AG09309 (cell line): ENCODE measurements around the gene USP37.
A peak's percentile ranks its signal among the peaks of the same experiment; 100 is the strongest.

ENCODE experiments used
- DNase-seq: peaks from one replicate; pipeline ENCODE4 v3.0.0-alpha.2; 2010; ENCODE audit warnings: low read depth
- H3K4me3 ChIP-seq: 2 replicates; pipeline ENCODE4 v1.5.1; 2011; ENCODE audit warnings: mild to moderate bottlenecking, low read depth, low read length, moderate library complexity; ENCODE audit not compliant: control insufficient read depth
- CTCF ChIP-seq: IDR thresholded peaks from 2 replicates; pipeline ENCODE4 v1.5.1; 2011; ENCODE audit warnings: mild to moderate bottlenecking, low read depth, low read length, inconsistent platforms; ENCODE audit not compliant: insufficient read depth, control insufficient read depth; ENCODE audit errors: missing control alignments

The USP37 gene

GRCh38 chr2:218402911-218403411 lies 165.2 kb downstream of the USP37 start:
- no peak for DNase-seq
- no peak for TF ChIP-seq CTCF
- no peak overlapping the region for H3K4me3 ChIP-seq

- TF ChIP-seq CTCF = no peak
- no peak for DNase-seq
- no peak overlapping the region for H3K4me3 ChIP-seq
These were observed 165.7 kb downstream of the USP37 start for GRCh38 chr2:218402491-218402901.

DNA sequence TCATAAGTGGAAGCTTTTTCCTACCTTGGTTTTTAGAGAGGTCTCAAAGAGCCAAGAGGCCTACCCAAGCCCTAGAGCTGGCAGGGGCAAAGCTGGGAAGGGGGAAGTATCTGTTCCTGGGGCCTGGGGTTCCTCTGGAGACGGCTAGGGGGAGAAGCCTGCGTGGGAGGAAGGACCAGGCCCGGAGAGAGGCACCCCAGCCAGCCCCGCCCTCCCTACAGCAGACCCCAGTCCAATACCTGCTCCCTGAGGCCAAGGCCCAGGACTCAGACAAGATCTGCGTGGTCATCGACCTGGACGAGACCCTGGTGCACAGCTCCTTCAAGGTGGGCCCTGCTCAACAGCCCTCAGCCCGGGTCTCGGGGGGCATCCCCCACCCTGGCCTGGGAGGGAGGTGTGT lies 166.3 kb downstream of the USP37 start:
- no peak for TF ChIP-seq CTCF
- DNase-seq = no peak
- H3K4me3 ChIP-seq = peak overlapping the region; percentile 77; the same call in 1 of the 2 replicates

DNA sequence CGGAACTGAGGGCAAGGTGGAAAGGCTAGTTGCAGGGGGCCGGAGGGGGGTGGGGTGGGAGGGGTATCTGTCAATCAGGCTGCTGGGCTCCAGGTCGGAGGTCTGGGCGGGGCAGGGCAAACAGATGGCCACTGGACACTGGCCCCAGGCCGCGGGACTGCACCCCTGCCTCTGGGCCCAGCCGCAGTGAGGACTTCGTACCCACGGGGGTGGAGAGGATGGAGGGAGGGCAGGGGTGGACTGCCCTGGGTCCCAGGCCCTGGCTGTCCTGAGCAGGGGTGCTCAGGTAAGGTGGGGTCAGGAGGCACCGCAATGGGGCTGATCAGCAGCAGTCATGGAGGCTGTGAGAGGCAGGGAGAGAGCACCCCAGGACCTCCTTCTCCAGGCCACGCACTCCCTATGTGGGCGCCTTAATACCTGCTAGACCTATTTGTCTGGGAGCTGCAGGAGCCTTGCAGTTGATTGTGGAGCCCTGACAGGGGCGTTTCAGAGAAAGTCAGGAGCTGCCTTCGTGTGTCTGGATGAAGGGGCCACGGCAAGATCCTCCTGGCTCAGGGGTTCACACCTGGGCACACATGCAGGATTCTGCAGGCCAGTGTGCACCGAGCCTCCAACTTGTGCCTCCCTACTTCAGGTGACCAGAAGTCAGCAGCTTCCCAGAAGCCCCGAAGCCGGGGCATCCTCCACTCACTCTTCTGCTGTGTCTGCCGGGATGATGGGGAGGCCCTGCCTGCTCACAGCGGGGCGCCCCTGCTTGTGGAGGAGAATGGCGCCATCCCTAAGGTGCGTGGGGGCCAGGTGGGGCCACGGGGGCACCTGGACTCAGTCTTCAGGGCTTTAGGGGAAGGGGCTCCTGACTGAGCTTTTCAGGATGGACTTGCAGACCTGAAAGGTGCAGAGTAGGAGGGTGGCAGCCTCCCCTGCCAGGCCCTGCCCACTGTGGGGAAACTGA lies 166.9 kb downstream of the USP37 start:
- TF ChIP-seq CTCF = no peak
- no peak for DNase-seq
- peak overlapping the region; percentile 77 for H3K4me3 ChIP-seq
